Measurements from ENCODE around the gene SERINC2.

The SERINC2 gene

DNA sequence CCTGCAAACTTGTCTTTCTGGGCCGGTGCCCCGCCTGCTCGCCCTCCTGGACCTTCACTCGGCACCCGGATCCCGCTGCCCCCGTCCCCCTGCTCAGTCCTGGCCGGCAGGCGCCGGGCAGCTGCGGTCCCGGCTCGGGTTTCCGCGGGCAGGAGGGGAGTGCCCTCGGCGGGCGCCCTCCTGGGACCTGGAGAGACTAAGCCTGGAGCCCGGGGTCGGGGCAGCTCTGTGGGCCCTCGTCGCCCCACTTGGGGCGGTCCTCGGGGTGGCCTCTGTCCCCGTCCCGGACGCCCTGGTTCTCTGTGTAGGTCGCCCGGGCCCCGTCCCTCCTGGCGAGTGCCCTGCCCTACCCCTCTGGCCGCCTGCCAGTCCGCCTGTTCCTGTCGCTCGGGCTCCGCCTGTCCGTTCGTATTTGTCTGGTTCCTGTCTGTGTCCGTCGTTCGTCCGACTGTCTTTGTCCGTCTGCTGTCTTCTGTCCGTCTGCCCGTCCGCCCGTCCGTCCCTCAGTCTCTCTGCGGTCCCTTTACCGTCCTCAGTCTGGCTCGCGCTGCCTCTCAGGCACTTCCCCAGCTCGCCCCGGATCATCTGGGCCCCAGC lies 490 bp downstream of the SERINC2 start:
- DNase-seq (ENCODE audit: low spot score): no peak
- TF ChIP-seq, protein P1, sequence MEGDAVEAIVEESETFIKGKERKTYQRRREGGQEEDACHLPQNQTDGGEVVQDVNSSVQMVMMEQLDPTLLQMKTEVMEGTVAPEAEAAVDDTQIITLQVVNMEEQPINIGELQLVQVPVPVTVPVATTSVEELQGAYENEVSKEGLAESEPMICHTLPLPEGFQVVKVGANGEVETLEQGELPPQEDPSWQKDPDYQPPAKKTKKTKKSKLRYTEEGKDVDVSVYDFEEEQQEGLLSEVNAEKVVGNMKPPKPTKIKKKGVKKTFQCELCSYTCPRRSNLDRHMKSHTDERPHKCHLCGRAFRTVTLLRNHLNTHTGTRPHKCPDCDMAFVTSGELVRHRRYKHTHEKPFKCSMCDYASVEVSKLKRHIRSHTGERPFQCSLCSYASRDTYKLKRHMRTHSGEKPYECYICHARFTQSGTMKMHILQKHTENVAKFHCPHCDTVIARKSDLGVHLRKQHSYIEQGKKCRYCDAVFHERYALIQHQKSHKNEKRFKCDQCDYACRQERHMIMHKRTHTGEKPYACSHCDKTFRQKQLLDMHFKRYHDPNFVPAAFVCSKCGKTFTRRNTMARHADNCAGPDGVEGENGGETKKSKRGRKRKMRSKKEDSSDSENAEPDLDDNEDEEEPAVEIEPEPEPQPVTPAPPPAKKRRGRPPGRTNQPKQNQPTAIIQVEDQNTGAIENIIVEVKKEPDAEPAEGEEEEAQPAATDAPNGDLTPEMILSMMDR (IDR thresholded peaks at IDR 0.05; ENCODE audit: extremely low read depth, insufficient read depth, missing control alignments): no peak
- in situ Hi-C loops (cut with MboI; ENCODE audit: low pct_unique_long_range_greater_than_20kb, low sequenced_read_pairs, unreplicated experiment): no loop called here

DNA sequence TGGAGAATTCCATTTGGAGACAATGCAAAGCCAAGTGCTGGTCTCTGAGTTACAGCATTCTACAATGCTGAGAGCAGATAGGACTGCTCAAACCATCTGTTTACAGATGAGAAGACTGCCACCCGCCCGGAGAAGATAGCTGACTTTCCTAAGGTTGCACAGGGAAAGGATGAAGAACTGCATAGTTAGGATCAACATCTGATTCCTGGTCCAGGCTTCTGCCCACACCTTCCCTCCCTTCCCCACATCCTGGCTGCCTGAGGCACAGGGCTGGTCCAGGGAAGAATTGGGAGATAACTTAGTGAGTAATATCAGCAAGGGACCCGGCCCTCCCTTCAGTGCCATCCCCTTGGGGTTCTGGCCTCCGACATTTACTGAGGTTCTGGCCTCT lies 2.0 kb downstream of the SERINC2 start:
- in situ Hi-C loops (cut with MboI; ENCODE audit: low pct_unique_long_range_greater_than_20kb, low sequenced_read_pairs, unreplicated experiment): no loop called here
- no peak for DNase-seq (ENCODE audit: low spot score)
- TF ChIP-seq, protein P1 (IDR thresholded peaks at IDR 0.05; ENCODE audit: extremely low read depth, insufficient read depth, missing control alignments): no peak

DNA sequence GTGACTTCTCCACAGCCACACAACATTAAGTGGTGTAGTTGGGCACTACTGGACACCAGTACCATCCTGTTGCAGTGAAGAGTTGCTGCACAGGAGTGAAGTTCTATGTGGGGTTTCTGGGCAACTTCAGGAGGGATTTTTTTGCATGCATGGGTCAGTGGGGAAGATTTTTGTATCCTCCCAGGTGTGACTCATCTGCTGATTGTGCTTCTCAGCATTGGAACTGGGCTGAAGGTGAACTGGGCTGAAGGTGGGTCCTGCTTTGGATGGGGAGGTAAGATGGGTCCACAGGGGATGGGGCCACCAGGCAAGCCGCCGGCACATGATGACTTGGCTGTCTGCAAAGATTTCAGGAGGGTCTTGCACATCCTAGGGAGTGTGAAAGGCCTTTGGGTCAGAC lies 2.6 kb downstream of the SERINC2 start:
- TF ChIP-seq, protein P1 (IDR thresholded peaks at IDR 0.05; ENCODE audit: extremely low read depth, insufficient read depth, missing control alignments): no peak
- in situ Hi-C loops (cut with MboI; ENCODE audit: low pct_unique_long_range_greater_than_20kb, low sequenced_read_pairs, unreplicated experiment): no loop called here
- no peak for DNase-seq (ENCODE audit: low spot score)

DNA sequence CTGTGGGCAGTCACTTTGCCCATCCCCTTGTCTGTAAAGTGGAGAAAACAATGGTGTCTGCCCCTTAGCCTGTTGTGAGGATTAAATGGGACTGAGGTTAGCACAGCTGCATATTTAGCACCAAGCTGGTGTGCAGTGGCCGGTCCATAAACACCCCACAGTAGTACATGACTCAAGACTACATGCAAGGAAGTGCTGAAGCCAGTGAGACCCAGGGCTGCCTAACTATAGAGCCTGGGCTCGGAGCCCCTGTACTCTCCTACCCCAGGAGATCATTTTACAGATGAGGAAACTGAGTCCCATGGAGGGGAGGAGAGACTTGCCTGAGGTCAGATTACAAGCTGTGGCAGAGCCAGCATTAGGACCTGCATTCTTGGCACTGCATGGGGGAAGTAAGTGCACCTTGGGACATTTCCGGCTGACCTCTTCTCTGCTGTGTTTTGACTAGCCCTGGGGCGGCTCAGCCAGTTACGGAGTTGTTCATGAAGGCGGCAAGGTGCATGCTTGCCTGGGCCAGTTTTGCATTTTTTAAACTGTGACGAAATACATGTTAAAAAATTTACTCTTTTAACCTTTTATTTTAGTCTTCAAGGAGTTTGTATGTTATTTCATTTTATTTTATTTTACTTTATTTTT lies 3.2 kb downstream of the SERINC2 start:
- in situ Hi-C loops (cut with MboI; ENCODE audit: low pct_unique_long_range_greater_than_20kb, low sequenced_read_pairs, unreplicated experiment): no loop called here
- TF ChIP-seq, protein P1 (IDR thresholded peaks at IDR 0.05; ENCODE audit: extremely low read depth, insufficient read depth, missing control alignments): no peak
- no peak for DNase-seq (ENCODE audit: low spot score)

DNA sequence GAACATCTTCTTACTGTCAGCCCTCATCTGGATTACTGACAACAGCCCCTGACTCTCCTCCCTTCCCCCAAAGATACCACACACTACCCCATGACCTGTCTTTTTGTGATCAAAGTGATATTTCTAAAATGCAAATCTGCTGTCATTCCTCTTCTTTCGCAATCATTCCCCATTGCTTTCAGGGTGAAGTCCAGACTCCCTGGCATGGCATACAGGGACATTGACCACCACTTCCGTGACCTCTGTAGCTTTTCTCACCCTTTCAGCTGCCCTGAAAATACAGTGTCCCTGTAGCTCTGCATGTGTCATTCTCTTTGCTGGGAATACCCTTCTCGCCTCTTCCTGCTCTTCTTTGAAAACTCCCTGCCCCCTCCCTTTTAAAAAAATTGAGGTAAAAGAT lies 4.1 kb downstream of the SERINC2 start:
- TF ChIP-seq, protein P1 (IDR thresholded peaks at IDR 0.05; ENCODE audit: extremely low read depth, insufficient read depth, missing control alignments): no peak

GRCh38 chr1:31418626-31419323 lies 5.8 kb downstream of the SERINC2 start:
- DNase-seq (ENCODE audit: low spot score): no peak
- in situ Hi-C loops (cut with MboI; ENCODE audit: low pct_unique_long_range_greater_than_20kb, low sequenced_read_pairs, unreplicated experiment): no loop called here
- TF ChIP-seq, protein P1 (IDR thresholded peaks at IDR 0.05; ENCODE audit: extremely low read depth, insufficient read depth, missing control alignments): no peak

More for the DNA sequence above, 4.1 kb downstream of the SERINC2 start:
- in situ Hi-C loops (cut with MboI; ENCODE audit: low pct_unique_long_range_greater_than_20kb, low sequenced_read_pairs, unreplicated experiment): no loop called here
- DNase-seq (ENCODE audit: low spot score): no peak
